Neural progenitor cell (in vitro differentiated cells): ENCODE measurements around the gene RARRES2. TPM values are rescaled to one million over a fixed set of nuclear protein-coding genes. Genes with fewer than 3 reads are reported as not detected.

Source experiments
- DNase-seq: peaks from one replicate; pipeline ENCODE4 v3.0.0-alpha.2; 2016; ENCODE audit warnings: low spot score
- H2AFZ ChIP-seq: fragments of 200-600 bp; sonication (generic); replicated peaks from 2 replicates; pipeline ENCODE4 v1.6.1; 2016; ENCODE audit warnings: antibody characterized with exemption
- H3F3A ChIP-seq: fragments of 200-600 bp; sonication (generic); 2 replicates; pipeline ENCODE4 v1.6.1; 2016; ENCODE audit warnings: antibody characterized with exemption, low read depth
- H3K27ac ChIP-seq: fragments of 200-600 bp; sonication (generic); 2 replicates; pipeline ENCODE4 v1.5.1; 2016; ENCODE audit warnings: mild to moderate bottlenecking
- H3K27me3 ChIP-seq: fragments of 200-600 bp; sonication (generic); 2 replicates; pipeline ENCODE4 v1.6.1; 2016; ENCODE audit warnings: mild to moderate bottlenecking, moderate library complexity
- H3K36me3 ChIP-seq: fragments of 200-600 bp; sonication (generic); 2 replicates; pipeline ENCODE4 v1.5.1; 2016
- H3K4me1 ChIP-seq: fragments of 200-600 bp; sonication (generic); 2 replicates; pipeline ENCODE4 v1.6.1; 2016; ENCODE audit warnings: mixed run types
- H3K4me2 ChIP-seq: fragments of 200-600 bp; sonication (generic); 2 replicates; pipeline ENCODE4 v1.6.1; 2016
- H3K4me3 ChIP-seq: fragments of 200-600 bp; sonication (generic); 2 replicates; pipeline ENCODE4 v1.5.1; 2016
- H3K79me2 ChIP-seq: fragments of 200-600 bp; sonication (generic); 2 replicates; pipeline ENCODE4 v1.6.1; 2016; ENCODE audit warnings: low read depth
- H3K9ac ChIP-seq: fragments of 200-600 bp; sonication (generic); 2 replicates; pipeline ENCODE4 v1.6.1; 2016
- H3K9me3 ChIP-seq: fragments of 200-600 bp; sonication (generic); 2 replicates; pipeline ENCODE4 v1.5.1; 2016; ENCODE audit warnings: low read depth
- H4K20me1 ChIP-seq: fragments of 200-600 bp; sonication (generic); 2 replicates; pipeline ENCODE4 v1.6.1; 2016; ENCODE audit warnings: low read depth
- H3K27ac Mint-ChIP-seq: 3 replicates; pipeline ENCODE4 v1.8.0; 2021; ENCODE audit warnings: mixed read lengths
- H3K27me3 Mint-ChIP-seq: 2 replicates; pipeline ENCODE4 v1.8.0; 2022; ENCODE audit warnings: low read depth, mild to moderate bottlenecking, inconsistent platforms, moderate library complexity, mixed read lengths; ENCODE audit not compliant: insufficient read depth
- H3K36me3 Mint-ChIP-seq: 3 replicates; pipeline ENCODE4 v1.8.0; 2021; ENCODE audit warnings: mixed read lengths
- H3K4me1 Mint-ChIP-seq: 3 replicates; pipeline ENCODE4 v1.8.0; 2021; ENCODE audit warnings: mixed read lengths
- H3K4me3 Mint-ChIP-seq: 3 replicates; pipeline ENCODE4 v1.8.0; 2021; ENCODE audit warnings: mild to moderate bottlenecking, moderate library complexity, mixed read lengths
- H3K9me3 Mint-ChIP-seq: 3 replicates; pipeline ENCODE4 v1.8.0; 2020; ENCODE audit warnings: mixed read lengths
- EZH2 ChIP-seq: fragments of 200-600 bp; sonication (generic); IDR thresholded peaks from 2 replicates; pipeline ENCODE4 v1.6.1; 2017; ENCODE audit warnings: antibody characterized with exemption, mild to moderate bottlenecking, moderate library complexity
- EZH2phosphoT487 ChIP-seq: fragments of 200-600 bp; sonication (generic); IDR thresholded peaks from 2 replicates; pipeline ENCODE4 v1.6.1; 2017; ENCODE audit warnings: antibody characterized with exemption
- total RNA-seq: library from RNA; depleted of rRNA; stranded (reverse); fragments of >200 nt; gene quantifications from 2 replicates; pipeline ENCODE4 v1.2.3, GENCODE V29; 2015; ENCODE audit warnings: low replicate concordance
- TF ChIP-seq, protein P1 (sequence below): fragments of 200-600 bp; sonication (generic); IDR thresholded peaks from 2 replicates; pipeline ENCODE4 v1.5.1; 2017; ENCODE audit warnings: antibody characterized with exemption, mild to moderate bottlenecking

The RARRES2 gene
- total RNA-seq, 1 donor from 2014 or later = 0.19 TPM

DNA sequence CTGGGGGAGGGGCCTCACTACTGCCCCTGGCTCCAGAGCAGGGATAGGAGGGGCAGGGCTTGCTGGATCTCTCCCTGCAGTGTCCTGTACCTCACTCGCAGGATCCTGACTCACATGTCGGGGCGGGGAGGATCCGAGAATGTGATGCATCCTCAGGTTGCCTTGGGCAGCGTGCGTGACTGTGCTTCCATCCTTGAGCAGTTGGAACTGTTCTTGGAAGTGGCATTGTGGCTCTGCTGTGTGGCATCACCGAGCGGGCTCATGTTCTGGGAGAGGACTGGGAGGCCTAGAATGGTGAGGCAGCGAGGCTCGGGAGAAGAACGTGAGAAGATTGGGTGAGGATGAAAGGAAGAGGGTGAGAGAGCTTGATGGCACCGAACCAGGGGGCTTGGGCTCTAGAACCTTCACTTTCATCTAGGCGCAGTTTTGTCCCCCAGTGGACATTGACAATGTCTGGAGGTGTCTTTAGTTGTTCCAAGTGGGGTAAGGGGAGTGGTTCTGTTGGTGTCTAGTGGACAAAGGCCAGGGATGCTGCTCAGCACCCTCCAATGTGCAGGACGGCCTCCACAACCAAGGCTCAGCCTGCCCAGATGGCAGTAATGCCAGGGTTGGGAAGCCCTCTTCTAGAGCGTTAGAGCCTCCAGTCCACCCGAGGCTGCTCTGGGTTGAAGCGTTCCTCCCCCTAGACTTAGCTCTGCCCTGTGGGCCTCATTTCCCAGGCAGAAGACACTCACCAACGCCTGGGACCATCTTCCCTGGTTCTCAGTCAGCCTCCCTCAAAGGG is 8.4 kb downstream of the RARRES2 start:
- peaks cover 7% of the 10 kb centered on the region for H3K27me3 Mint-ChIP-seq
- no peak overlapping the region for H3K4me2 ChIP-seq
- H2AFZ ChIP-seq = no peak overlapping the region
- no peak overlapping the region for H3K27ac Mint-ChIP-seq
- no peaks in the 10 kb centered on the region for H3K36me3 ChIP-seq
- H3F3A ChIP-seq = peaks cover 5% of the 10 kb centered on the region
- no peak overlapping the region for H3K4me3 ChIP-seq
- no peaks in the 10 kb centered on the region for H3K9me3 ChIP-seq
- H3K27me3 ChIP-seq = no peaks in the 10 kb centered on the region
- H3K4me1 Mint-ChIP-seq = peaks cover 15% of the 10 kb centered on the region
- H3K27ac ChIP-seq = no peak overlapping the region
- H3K4me3 Mint-ChIP-seq = no peak overlapping the region
- peaks cover 10% of the 10 kb centered on the region for H3K4me1 ChIP-seq
- no peak for DNase-seq
- H3K9ac ChIP-seq = no peak overlapping the region
- TF ChIP-seq, protein P1, sequence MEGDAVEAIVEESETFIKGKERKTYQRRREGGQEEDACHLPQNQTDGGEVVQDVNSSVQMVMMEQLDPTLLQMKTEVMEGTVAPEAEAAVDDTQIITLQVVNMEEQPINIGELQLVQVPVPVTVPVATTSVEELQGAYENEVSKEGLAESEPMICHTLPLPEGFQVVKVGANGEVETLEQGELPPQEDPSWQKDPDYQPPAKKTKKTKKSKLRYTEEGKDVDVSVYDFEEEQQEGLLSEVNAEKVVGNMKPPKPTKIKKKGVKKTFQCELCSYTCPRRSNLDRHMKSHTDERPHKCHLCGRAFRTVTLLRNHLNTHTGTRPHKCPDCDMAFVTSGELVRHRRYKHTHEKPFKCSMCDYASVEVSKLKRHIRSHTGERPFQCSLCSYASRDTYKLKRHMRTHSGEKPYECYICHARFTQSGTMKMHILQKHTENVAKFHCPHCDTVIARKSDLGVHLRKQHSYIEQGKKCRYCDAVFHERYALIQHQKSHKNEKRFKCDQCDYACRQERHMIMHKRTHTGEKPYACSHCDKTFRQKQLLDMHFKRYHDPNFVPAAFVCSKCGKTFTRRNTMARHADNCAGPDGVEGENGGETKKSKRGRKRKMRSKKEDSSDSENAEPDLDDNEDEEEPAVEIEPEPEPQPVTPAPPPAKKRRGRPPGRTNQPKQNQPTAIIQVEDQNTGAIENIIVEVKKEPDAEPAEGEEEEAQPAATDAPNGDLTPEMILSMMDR = no peak
- TF ChIP-seq EZH2 (no peak), EZH2phosphoT487 (no peak)
- H3K79me2 ChIP-seq = no peaks in the 10 kb centered on the region
- no peaks in the 10 kb centered on the region for H3K9me3 Mint-ChIP-seq
- no peaks in the 10 kb centered on the region for H3K36me3 Mint-ChIP-seq
- peaks cover 2% of the 10 kb centered on the region for H4K20me1 ChIP-seq

DNA sequence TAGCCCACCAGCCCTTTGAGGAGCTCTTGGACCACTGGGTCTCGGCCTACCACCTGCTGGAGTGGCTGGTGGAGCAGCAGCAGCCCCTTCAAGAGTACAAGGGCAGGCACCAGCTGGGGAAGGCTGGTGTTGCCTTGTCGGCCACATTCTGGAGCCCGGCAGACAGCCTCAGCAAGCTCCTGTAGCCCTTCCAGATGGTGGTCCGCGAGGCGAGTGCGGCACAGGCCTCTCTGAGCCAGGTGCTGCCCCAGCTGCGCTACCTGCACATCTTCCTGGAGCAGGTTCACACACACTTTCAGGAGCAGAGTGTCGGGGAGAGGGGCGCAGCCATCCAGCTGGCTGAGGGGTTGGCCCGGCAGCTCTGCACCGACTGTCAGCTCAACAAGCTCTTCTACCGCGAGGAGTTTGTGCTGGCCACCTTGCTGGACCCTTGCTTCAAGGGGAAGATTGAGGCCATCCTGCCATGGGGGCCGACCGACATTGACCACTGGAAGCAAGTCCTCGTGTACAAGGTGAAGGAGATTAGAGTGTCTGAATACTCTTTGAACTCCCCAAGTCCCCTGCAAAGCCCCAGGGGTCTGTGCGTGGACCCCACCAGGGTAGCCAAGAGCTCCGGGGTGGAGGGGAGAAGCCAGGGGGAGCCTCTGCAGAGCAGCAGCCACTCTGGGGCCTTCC is 11.1 kb downstream of the RARRES2 start:
- peaks cover 3% of the 10 kb centered on the region for H3K4me1 Mint-ChIP-seq
- H3K27me3 ChIP-seq = no peaks in the 10 kb centered on the region
- no peak overlapping the region for H3K4me3 ChIP-seq
- DNase-seq = no peak
- H3K36me3 ChIP-seq = no peaks in the 10 kb centered on the region
- H3K4me1 ChIP-seq = peaks cover 5% of the 10 kb centered on the region
- no peak overlapping the region for H2AFZ ChIP-seq
- no peaks in the 10 kb centered on the region for H3K9me3 ChIP-seq
- no peak overlapping the region for H3K27ac ChIP-seq
- H3F3A ChIP-seq = peaks cover 5% of the 10 kb centered on the region
- no peaks in the 10 kb centered on the region for H4K20me1 ChIP-seq
- no peaks in the 10 kb centered on the region for H3K9me3 Mint-ChIP-seq
- no peak overlapping the region for H3K4me2 ChIP-seq
- H3K27ac Mint-ChIP-seq = no peak overlapping the region
- H3K9ac ChIP-seq = no peak overlapping the region
- H3K27me3 Mint-ChIP-seq = peaks cover 8% of the 10 kb centered on the region
- H3K36me3 Mint-ChIP-seq = no peaks in the 10 kb centered on the region
- no peak overlapping the region for H3K4me3 Mint-ChIP-seq
- no peaks in the 10 kb centered on the region for H3K79me2 ChIP-seq
- TF ChIP-seq EZH2 (no peak), EZH2phosphoT487 (no peak)
- TF ChIP-seq, protein P1 = no peak

DNA sequence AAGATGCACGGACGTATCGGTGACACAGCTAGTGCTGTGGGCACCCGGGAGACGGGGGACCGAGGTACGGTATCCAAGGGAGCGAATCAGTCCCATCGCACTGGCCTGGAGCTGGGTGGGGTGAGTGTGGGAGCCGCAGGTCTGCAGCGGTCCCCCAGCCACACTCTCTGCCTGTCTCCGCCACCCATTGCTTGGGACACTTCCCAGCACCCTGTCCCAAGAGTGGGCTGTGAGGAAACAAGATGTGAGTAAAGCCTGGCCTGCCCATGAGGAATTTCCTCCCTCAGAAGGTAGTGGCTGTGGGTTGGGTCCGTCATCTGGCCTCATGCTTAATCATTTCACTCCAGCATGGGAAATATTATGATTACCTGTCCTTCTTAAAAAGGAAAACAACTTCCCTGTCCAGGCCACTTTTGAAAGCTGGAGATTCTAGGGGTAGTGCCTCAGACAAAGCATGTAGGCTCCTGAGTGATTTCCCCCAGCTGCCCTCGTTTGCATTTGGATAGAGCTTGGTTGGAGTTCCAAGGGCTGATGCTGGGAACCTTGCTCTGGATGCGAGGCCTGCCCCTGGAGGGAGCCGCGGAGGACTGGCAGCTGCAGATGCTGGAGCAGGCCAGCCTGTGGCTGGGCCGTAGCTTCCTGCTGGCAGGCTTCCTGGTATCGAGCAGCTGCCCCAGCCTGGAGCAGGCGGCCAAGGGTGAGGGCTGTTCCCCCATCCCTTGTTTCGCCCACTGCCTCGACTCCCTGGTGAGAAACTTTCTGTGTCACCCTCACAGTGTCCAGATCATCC is 11.9 kb downstream of the RARRES2 start:
- Histone ChIP-seq H3K9ac (no peak overlapping the region), H2AFZ (peak overlapping the region; percentile 77), H3K27me3 (no peaks in the 10 kb centered on the region), H3K79me2 (no peaks in the 10 kb centered on the region), H3K27ac (no peak overlapping the region), H3K4me2 (no peak overlapping the region), H3K4me1 (peaks cover 7% of the 10 kb centered on the region), H3K4me3 (no peak overlapping the region), H4K20me1 (no peaks in the 10 kb centered on the region), H3F3A (peaks cover 5% of the 10 kb centered on the region), H3K36me3 (no peaks in the 10 kb centered on the region), H3K9me3 (no peaks in the 10 kb centered on the region)
- H3K36me3 Mint-ChIP-seq = no peaks in the 10 kb centered on the region
- H3K27ac Mint-ChIP-seq = no peak overlapping the region
- H3K27me3 Mint-ChIP-seq = peaks cover 8% of the 10 kb centered on the region
- TF ChIP-seq, protein P1 = no peak
- TF ChIP-seq EZH2phosphoT487 = no peak
- TF ChIP-seq EZH2 = no peak
- no peak for DNase-seq
- peaks cover 10% of the 10 kb centered on the region for H3K4me1 Mint-ChIP-seq
- no peaks in the 10 kb centered on the region for H3K9me3 Mint-ChIP-seq
- no peak overlapping the region for H3K4me3 Mint-ChIP-seq
